ENCODE data around the gene FHOD1.

DNA sequence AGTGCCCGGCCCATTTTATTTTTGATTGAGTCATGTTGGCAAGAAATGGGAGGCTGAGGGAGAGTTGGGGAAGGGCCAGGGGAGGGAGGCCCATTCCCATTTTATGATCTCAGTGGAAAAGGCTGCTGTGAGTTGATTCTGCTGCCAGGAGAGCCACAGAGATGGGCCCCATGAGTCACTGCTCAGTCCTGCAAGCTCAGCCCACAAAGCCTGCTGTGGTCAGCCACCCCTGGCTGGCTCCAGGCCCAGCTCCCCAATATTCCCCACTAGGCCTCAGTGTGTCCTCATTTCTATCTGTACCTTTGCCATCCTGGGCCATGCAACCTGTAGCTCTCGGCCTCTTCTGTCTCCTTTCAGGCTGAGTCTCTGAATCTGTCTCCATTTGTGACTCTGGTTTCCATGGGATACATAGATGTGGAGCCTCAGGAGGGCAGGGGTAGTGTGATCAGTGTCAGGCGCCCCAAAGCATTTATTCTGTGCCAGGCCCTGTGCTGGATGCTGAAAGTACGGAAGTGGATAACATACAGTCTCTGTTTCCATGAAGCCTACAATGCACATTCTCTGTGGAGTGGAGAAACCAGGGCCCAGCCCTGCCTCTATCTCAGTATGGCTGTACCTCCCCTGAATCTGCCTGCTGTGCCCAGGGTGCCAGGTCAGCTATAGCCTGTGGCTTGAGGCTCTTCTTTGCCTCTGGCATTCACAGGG is 30.2 kb upstream of the FHOD1 start:
- no peak for TF ChIP-seq POLR2A (IDR thresholded peaks at IDR 0.05)
- TF ChIP-seq, protein P1, sequence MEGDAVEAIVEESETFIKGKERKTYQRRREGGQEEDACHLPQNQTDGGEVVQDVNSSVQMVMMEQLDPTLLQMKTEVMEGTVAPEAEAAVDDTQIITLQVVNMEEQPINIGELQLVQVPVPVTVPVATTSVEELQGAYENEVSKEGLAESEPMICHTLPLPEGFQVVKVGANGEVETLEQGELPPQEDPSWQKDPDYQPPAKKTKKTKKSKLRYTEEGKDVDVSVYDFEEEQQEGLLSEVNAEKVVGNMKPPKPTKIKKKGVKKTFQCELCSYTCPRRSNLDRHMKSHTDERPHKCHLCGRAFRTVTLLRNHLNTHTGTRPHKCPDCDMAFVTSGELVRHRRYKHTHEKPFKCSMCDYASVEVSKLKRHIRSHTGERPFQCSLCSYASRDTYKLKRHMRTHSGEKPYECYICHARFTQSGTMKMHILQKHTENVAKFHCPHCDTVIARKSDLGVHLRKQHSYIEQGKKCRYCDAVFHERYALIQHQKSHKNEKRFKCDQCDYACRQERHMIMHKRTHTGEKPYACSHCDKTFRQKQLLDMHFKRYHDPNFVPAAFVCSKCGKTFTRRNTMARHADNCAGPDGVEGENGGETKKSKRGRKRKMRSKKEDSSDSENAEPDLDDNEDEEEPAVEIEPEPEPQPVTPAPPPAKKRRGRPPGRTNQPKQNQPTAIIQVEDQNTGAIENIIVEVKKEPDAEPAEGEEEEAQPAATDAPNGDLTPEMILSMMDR (IDR thresholded peaks at IDR 0.05), result no peak
